Activated naive CD4-positive, alpha-beta T cell treated with anti-CD3 and anti-CD28 coated beads for 36 hours (primary cell): ENCODE measurements around the gene LRRC49. TPM values are rescaled to one million over a fixed set of nuclear protein-coding genes. Genes with fewer than 3 reads are reported as not detected.
"Not testable (repeated sequence)": the region's sequence is repeated elsewhere in the genome, so short reads cannot be mapped to it uniquely, and the experiment has no call there.

Experiments
- CTCF ChIA-PET: fragments of 350-600 bp; sonication (Branson Sonifier 250); formaldehyde crosslinking; loops from one replicate; lab custom pipeline; 2021; ENCODE audit warnings: antibody characterized with exemption; lab: Charles Lee
- DNase-seq: peaks from one replicate; pipeline ENCODE4 v3.0.0-alpha.2; 2020
- H3K27ac Mint-ChIP-seq: one replicate; pipeline ENCODE4 v1.8.0; 2021; ENCODE audit warnings: mild to moderate bottlenecking, mixed read lengths
- H3K27me3 Mint-ChIP-seq: one replicate; pipeline ENCODE4 v1.8.0; 2021; ENCODE audit warnings: low read depth, mixed read lengths
- H3K36me3 Mint-ChIP-seq: one replicate; pipeline ENCODE4 v1.8.0; 2021; ENCODE audit warnings: low read depth, mixed read lengths
- H3K4me1 Mint-ChIP-seq: one replicate; pipeline ENCODE4 v1.8.0; 2021; ENCODE audit warnings: low read depth, mixed read lengths
- H3K4me3 Mint-ChIP-seq: one replicate; pipeline ENCODE4 v1.8.0; 2021; ENCODE audit warnings: mild to moderate bottlenecking, moderate library complexity, mixed read lengths
- H3K9me3 Mint-ChIP-seq: one replicate; pipeline ENCODE4 v1.8.0; 2021; ENCODE audit warnings: mixed read lengths
- intact Hi-C: fragments of 100-400 bp; cut with micrococcal nuclease; formaldehyde crosslinking; loops from one replicate; pipeline ENCODE4 v1.15.1; 2023
- total RNA-seq, 2 experiments: library from RNA; stranded (reverse); gene quantifications; one replicate each; pipeline ENCODE4 v1.2.3, GENCODE V29; 2021

The LRRC49 gene
- total RNA-seq, 2 experiments from 2014 or later = not detected

DNA sequence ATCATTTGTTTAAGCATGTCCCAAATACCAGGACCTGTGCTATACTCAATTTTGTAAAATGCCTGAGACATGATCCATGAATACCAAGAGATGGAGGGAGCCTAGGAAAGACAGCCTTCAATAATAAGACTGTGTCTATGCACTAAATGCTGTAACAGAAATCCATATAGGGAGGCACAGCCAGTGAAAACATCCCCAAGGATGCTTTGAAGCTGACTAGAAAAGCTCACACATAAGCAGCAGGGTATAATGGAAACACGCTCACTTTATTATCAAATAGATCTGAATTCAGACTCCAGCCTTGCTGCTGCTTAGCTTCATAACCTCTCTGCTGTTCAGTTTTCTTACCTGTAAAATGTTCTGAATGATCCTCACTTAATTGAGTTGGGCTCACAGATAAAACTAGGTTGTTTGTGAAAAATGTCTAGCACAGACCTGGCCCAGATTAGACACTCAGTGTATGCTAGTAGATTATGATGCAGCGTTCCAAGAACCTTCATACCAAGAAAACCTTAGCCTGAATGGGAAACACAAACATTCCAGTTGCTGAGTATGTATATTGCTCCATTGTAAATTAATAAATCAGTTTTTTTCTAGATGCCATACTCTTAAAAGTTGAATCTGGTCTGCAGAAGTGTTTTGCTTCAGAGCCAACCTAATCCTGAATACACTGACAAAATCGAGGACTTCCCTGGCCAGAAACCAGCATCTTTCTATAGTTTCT lies 34.9 kb upstream of the LRRC49 start:
- Mint-ChIP-seq H3K4me3 (no peak overlapping the region), H3K36me3 (peaks cover 2% of the 10 kb centered on the region), H3K27me3 (peaks cover 35% of the 10 kb centered on the region), H3K4me1 (peaks cover 5% of the 10 kb centered on the region), H3K27ac (no peak overlapping the region), H3K9me3 (no peaks in the 10 kb centered on the region)
- intact Hi-C loops = no loop called here
- CTCF ChIA-PET = interaction anchor here (1.4 kb wide), 1 partner anchor 34 kb away, joined by 3 read pairs; the partner anchor contains the start of gene THAP10
- DNase-seq = no peak

DNA sequence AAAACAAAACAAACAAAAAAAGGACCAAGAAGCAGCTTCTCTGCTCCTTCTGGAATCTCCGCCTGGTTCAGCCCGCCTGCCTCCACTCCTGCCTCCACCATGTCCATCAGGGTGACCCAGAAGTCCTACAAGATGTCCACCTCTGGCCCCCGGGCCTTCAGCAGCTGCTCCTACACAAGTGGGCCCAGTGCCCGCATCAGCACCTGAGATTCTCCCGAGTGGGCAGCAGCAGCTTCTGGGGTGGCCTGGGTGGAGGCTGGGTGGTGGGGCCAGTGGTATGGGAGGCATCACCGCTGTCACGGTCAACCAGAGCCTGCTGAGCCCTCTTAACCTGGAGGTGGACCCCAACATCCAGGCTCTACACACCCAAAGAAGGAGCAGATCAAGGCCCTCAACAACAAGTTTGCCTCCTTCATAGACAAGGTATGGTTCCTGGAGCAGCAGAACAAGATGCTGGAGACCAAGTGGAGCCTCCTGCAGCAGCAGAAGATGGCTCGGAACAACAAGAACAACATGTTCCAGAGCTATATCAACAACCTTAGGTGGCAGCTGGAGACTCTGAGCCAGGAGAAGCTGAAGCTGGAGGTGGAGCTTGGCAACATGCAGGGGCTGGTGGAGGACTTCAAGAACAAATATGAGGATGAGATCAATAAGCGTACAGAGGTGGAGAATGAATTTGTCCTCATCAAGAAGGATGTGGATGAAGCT lies 33.9 kb upstream of the LRRC49 start:
- peaks cover 29% of the 10 kb centered on the region for H3K27me3 Mint-ChIP-seq
- CTCF ChIA-PET, H3K27ac Mint-ChIP-seq, intact Hi-C loops, DNase-seq, H3K4me3 Mint-ChIP-seq, H3K36me3 Mint-ChIP-seq, H3K4me1 Mint-ChIP-seq, H3K9me3 Mint-ChIP-seq: not testable (repeated sequence)

DNA sequence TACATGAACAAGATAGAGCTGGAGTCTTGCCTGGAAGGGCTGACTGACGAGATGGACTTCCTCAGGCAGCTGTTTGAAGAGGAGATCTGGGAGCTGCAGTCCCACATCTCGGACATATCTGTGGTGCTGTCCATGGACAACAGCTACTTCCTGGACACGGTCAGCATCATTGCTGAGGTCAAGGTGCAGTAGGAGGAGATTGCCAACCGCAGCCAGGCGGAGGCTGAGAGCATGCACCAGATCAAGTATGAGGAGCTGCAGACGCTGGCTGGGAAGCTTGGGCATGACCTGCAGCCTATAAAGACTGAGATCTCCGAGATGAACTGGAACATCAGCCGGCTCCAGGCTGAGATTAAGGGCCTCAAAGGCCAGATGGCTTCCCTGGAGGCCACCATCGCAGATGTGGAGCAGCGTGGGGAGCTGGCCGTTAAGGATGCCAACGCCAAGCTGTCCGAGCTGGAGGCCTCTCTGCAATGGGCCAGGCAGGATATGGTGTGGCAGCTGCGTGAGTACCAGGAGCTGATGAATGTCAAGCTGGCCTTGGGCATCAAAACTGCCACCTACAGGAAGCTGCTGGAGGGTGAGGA lies 33.2 kb upstream of the LRRC49 start:
- peaks cover 2% of the 10 kb centered on the region for H3K4me1 Mint-ChIP-seq
- H3K27me3 Mint-ChIP-seq = peaks cover 27% of the 10 kb centered on the region
- H3K9me3 Mint-ChIP-seq = no peaks in the 10 kb centered on the region
- no peak overlapping the region for H3K4me3 Mint-ChIP-seq
- H3K27ac Mint-ChIP-seq = no peak overlapping the region
- peaks cover 1% of the 10 kb centered on the region for H3K36me3 Mint-ChIP-seq
- DNase-seq = no peak
- CTCF ChIA-PET = no interaction called here
- intact Hi-C loops = no loop called here

DNA sequence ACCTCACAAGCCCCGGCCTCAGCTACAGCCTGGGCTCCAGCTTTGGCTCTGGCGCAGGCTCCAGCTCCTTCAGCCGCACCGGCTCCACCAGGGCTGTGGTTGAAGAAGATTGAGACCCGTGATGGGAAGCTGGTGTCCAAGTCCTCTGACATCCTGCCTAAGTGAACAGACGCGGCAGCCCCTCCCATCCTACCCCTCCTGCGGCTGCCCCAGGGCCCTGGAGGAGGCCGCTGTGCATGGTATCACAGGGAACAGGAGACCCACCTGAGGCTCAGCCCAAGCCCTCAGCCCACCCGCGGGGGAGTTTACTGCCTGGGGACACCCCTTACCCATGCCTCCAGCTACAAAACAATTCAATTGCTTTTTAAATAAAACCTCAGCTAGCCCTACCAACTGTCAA lies 32.6 kb upstream of the LRRC49 start:
- peaks cover 21% of the 10 kb centered on the region for H3K27me3 Mint-ChIP-seq
- no peaks in the 10 kb centered on the region for H3K4me1 Mint-ChIP-seq
- CTCF ChIA-PET = no interaction called here
- H3K27ac Mint-ChIP-seq = no peak overlapping the region
- H3K36me3 Mint-ChIP-seq = no peaks in the 10 kb centered on the region
- no peak for DNase-seq
- intact Hi-C loops = no loop called here
- no peak overlapping the region for H3K4me3 Mint-ChIP-seq
- no peaks in the 10 kb centered on the region for H3K9me3 Mint-ChIP-seq

DNA sequence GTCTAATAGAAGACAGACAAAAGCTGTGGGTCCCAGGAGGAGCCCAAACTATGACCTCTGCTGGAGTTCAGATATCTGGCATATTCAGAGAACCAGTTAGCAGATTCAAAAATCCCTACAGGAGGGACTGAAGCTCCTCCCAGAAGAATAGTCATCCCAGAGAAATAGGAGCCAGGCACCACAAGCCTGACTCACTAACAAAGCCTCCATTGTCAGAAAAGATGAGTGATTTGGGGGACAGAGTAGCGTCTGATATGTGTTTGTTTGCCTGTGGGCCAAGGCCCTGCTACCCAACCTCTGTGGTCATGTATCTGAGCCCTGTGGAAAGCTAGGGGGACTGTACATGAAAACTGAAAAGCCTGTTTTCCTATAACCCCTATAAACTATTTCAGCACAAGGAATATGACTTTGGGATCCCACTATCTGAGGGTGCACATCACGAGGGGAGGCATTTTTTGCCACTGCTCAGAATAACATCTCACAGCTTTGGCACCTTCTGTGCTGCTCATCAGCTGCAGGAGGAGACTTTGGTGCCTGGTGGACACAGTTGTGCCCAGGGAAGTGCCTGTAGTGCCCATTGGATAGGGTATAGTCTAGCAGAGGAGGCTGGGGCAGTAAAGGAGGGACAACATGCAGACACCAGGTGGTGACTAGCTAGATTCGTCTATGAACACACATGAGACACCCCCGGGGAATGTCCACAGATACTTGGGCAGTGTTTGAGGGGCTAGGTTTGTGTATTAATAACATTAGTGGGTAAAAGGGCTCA lies 29.0 kb upstream of the LRRC49 start:
- peaks cover 7% of the 10 kb centered on the region for H3K27me3 Mint-ChIP-seq
- CTCF ChIA-PET = no interaction called here
- no peaks in the 10 kb centered on the region for H3K4me1 Mint-ChIP-seq
- H3K9me3 Mint-ChIP-seq = no peaks in the 10 kb centered on the region
- no peak overlapping the region for H3K4me3 Mint-ChIP-seq
- no peak for DNase-seq
- intact Hi-C loops = no loop called here
- H3K27ac Mint-ChIP-seq = no peak overlapping the region
- H3K36me3 Mint-ChIP-seq = no peaks in the 10 kb centered on the region

DNA sequence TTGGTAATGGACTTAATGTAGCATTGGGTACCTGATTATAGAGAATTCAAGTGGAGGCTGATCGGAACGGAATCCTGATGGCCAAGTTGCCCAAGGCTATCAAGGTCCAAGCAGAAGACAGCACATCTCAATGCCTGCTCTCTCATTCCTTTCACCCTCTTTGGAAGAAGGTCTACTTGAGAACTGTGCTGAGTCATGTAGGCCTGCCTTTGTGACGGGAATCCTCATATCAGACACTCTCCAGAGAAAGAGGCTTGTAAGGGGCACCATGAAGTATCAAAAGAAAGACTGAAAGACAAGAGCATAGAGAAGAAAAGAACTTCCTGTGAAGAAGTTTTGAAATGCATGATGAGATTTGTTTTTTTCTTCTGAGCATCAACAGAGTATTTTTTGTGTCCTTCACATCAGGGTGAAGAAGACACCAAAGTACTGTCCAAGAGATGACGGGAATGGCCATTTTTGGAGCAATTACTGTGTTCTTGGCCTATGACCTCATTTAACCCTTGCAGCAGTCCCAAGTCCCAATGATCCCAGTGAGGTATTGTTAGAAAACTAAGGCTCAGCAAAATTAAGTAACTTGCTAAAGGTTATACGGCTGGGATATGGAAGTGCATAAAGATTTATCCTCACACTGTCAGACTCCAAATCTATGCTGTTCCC lies 25.5 kb upstream of the LRRC49 start:
- DNase-seq = no peak
- intact Hi-C loops = no loop called here
- Mint-ChIP-seq H3K36me3 (no peaks in the 10 kb centered on the region), H3K27me3 (no peaks in the 10 kb centered on the region), H3K27ac (no peak overlapping the region), H3K4me3 (no peak overlapping the region), H3K9me3 (no peaks in the 10 kb centered on the region), H3K4me1 (no peaks in the 10 kb centered on the region)
- CTCF ChIA-PET = no interaction called here

DNA sequence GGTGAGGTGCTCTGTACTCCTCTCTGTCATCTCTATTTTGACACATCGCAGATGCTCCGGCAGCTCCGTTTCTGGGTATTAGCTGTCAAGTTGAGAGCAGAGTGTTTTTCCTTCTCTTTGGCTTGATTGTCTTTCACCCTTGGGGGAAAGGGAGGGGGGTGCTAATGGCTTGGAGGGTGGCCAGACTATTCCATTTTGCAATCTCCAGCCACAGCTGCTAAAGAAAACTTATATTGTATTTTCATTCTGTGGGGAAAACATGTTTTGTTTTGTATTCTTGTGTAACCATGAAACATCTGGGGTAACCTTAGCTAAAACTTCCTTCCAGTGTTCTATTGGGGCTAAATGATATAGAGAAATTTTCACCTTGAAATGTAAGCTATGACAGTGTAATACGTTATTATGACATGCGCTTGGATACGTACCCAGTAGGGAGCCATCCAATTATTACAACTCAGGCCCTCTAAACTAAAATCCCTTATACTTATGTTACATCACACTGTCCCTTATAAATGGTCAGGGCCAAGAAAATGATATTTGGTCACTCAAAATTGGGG lies 24.6 kb upstream of the LRRC49 start:
- no peak overlapping the region for H3K27ac Mint-ChIP-seq
- no peak for DNase-seq
- H3K9me3 Mint-ChIP-seq = no peaks in the 10 kb centered on the region
- H3K36me3 Mint-ChIP-seq = no peaks in the 10 kb centered on the region
- peaks cover 3% of the 10 kb centered on the region for H3K27me3 Mint-ChIP-seq
- H3K4me3 Mint-ChIP-seq = no peak overlapping the region
- CTCF ChIA-PET = interaction anchor here (1.2 kb wide), 1 partner anchor 43 kb away, joined by 3 read pairs; no protein-coding TSS in a partner anchor
- intact Hi-C loops = no loop called here
- no peaks in the 10 kb centered on the region for H3K4me1 Mint-ChIP-seq

DNA sequence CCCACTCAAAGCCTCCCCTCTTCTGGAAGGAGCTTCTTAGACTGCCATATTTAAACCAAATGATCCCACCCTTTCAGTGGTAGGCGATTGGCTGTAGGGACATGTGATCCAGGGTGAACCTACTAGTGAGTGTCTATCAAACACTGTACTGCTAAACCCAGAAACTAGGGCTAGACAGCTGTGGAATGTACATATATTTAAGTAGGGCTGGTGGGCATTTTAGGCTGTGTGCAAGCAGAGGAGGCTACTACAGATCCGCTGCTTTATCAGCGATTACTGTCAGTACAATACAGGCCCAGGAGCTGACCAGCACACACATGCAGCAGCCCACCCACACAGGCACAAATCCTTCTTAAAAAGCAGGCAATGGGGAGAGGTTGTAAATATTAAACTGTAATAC lies 23.3 kb upstream of the LRRC49 start:
- H3K27me3 Mint-ChIP-seq = peaks cover 12% of the 10 kb centered on the region
- intact Hi-C loops = no loop called here
- H3K36me3 Mint-ChIP-seq = no peaks in the 10 kb centered on the region
- no peaks in the 10 kb centered on the region for H3K4me1 Mint-ChIP-seq
- CTCF ChIA-PET = interaction anchor here (0.6 to 1.2 kb wide), 2 partner anchors 15 to 45 kb away, joined by 3 read pairs; no protein-coding TSS in a partner anchor
- H3K27ac Mint-ChIP-seq = no peak overlapping the region
- H3K4me3 Mint-ChIP-seq = no peak overlapping the region
- H3K9me3 Mint-ChIP-seq = no peaks in the 10 kb centered on the region
- DNase-seq = no peak

- Mint-ChIP-seq H3K27ac (no peak overlapping the region), H3K4me1 (no peaks in the 10 kb centered on the region), H3K4me3 (no peak overlapping the region), H3K36me3 (no peaks in the 10 kb centered on the region), H3K9me3 (no peaks in the 10 kb centered on the region), H3K27me3 (peaks cover 14% of the 10 kb centered on the region)
- no peak for DNase-seq
- CTCF ChIA-PET = interaction anchor here (0.6 kb wide), 1 partner anchor 1911 kb away, joined by 5 read pairs; no protein-coding TSS in a partner anchor
- intact Hi-C loops = no loop called here
Observed at GRCh38 chr15:70870051-70870450, 22.6 kb upstream of the LRRC49 start.

- H3K36me3 Mint-ChIP-seq, DNase-seq, H3K4me3 Mint-ChIP-seq, CTCF ChIA-PET, H3K9me3 Mint-ChIP-seq, intact Hi-C loops, H3K27ac Mint-ChIP-seq, H3K4me1 Mint-ChIP-seq: not testable (repeated sequence)
- peaks cover 21% of the 10 kb centered on the region for H3K27me3 Mint-ChIP-seq
Observed at GRCh38 chr15:70871490-70871889, 21.1 kb upstream of the LRRC49 start.

DNA sequence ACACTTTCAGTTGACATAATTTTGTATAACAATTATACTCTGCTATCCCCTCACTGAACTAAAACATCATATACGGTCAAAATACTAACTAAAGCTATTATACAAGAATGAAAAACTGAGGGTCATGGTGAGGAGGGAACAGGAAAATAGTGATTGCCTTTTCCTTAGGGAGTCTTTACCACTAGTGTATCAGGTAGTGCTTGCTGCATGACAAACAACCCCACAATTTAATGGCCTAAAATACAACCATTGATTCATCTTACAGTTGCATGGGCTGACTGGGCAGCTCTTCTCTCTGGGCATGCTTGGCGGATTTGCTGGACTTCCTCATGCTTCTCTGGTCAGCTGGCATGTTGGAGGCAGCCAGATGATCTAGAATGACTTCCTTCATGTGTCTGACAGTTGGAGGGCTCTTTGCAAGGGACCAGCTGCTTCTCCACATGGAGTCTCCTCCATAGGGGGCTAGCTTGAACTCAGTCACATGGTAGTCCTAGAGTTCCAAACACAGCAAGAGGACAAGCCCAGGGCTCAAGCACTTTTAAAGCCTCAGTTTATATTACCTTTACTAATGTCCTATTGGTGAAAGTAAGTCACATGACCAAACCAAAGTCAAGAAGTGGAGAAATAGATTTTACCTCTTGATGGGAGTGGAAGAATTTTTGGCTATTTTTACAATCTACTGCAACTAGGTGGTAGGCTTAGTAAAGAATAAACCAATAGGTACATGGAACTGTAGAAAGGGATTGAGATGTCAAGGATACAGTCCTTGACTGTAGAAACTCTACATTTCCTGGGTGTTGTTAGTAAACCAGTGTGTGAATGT lies 19.2 kb upstream of the LRRC49 start:
- no peak overlapping the region for H3K4me3 Mint-ChIP-seq
- no peak overlapping the region for H3K27ac Mint-ChIP-seq
- CTCF ChIA-PET = no interaction called here
- H3K4me1 Mint-ChIP-seq = no peaks in the 10 kb centered on the region
- DNase-seq = no peak
- H3K36me3 Mint-ChIP-seq = no peaks in the 10 kb centered on the region
- peaks cover 28% of the 10 kb centered on the region for H3K27me3 Mint-ChIP-seq
- H3K9me3 Mint-ChIP-seq = no peaks in the 10 kb centered on the region
- intact Hi-C loops = no loop called here
